Stimulated activated CD8-positive, alpha-beta memory T cell treated with anti-CD3 and anti-CD28 coated beads, Interleukin-4, amount 100 ng/mL, for 1 hour (primary cell): ENCODE results near the gene C10orf143.

Experiments
- DNase-seq, 2 donors: peaks; one replicate each; pipeline ENCODE4 v3.0.0-alpha.2; 2020; ENCODE audit warnings: low read depth in 2 of 2, low spot score in 1 of 2

The C10orf143 gene

DNA sequence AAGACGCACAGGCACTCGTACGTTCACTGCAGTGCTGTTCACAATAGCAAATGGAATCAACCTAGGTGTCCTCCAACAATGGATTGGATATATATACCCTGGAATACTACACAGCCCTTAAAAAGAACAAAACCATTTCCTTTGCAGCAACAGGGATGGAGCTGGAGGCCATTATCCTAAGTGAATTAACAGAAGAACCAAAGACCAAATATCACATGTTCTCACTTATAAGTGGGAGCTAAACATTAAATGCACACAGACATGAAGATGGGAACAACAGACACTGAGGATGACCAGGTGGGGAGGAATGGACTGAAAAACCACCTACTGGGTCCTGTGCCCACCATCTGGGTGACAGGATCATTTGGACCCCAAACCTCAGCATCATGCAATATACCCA lies 94.5 kb downstream of the C10orf143 start:
- DNase-seq = no peak

DNA sequence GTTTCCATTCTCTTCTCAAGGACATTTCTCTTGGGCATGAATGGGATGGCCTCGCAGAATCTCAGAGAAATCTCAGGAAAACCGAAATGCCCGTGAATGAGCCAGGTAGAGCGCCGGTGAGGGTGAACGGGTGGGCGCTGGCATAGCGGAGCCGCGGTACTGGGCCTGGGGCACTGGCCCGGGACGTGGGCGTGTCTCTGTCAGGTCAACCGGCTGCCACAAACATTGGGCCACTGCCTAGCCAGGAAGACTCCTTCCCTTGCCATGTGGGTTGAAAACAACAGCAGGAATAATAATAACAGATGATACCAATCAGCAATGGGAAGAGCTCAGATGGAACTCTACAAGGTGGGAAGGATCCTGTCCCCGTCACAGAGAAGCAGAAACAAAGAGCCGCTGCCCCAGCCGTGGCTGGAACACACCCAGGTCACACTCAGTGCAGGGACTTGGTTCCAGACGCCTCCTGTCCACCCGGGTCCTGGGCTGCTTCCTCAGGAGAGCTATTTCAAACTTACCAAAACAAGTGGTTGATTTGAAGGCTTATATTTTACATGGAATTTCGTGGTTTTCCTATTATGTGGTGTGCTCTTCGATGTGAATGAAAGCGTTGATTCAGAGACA lies 95.4 kb downstream of the C10orf143 start:
- no peak for DNase-seq

DNA sequence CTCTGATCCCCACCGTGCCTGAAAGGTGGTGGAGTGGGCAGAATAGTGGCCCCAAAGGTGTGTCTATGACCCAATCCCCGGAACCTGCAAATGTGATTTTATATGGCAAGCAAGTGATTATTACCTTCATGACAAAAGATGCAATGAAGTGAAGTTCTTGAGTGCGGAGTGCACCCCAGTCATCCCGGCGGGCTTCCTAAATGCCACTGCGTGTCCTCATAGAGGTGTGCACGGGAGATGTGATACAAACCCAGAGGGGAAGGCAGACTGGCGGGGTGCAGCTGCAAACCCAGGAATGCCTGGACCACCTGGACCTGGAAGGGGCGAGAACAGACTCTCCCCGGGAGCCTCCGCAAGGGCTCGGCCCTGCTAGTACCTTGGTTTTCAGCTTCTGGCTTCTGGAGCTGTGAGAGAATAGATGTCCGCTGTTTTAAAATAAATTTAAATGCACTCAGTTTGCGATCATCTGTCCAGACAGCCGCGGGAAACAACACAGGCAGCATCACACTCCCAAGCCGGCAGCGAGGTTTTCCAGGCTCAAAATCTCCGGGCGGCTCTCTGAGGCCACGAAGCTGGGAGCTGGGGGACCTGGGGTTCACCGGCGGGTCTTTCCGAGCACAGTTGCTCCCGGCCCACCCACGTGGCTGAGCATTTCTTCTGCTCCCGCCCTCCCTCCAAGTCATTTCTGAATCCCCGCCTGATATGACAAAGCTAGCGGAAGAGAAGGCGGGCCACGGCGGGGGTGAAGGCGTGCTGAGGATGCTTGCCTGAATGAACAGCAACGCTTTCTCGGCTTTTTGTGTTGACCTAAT lies 96.2 kb downstream of the C10orf143 start:
- no peak for DNase-seq
